Measurements from ENCODE around the gene SH3YL1.

The SH3YL1 gene

GRCh38 chr2:211486-212184 is 52.2 kb downstream of the SH3YL1 start:
- no peak for DNase-seq

- DNase-seq = no peak
Observed at GRCh38 chr2:210660-211059, 53.2 kb downstream of the SH3YL1 start.

GRCh38 chr2:209470-209869 is 54.4 kb downstream of the SH3YL1 start:
- DNase-seq = no peak

DNA sequence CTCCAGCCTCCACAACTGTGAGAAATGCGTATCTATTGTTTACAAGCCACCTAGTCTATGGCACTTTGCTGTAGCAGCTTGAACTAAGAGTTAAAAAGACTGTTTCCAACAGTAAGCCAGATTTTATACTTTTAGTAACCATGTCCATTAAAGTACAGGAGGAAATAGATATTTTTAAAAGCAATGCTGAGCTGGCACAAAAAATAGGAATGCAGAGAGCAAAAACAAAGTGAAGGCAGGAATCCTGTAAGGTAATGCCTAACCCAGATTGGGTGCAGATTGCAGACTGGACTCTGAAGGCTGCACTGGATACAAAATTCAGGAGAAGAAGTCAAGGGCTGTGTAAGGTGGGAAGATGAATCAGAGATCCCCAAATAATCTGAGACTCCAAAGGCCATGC is 55.5 kb downstream of the SH3YL1 start:
- DNase-seq = no peak

DNA sequence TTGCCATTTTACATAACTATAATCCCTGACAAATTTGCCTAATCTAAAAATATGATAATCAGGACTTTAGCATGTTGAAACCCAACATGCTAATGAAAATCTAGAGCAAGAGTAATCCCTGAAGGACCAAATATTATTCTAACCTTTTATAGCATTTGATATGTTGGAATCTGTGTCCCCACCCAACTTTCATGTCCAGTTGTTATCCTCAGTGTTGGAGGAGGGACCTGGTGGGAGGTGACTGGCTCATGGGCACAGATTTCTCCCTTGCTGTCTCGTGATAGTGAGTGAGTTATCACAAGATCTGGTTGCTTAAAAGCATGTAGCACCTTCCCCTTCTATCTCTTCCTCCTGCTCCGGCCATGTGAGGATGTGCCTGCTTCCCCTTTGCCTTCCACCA is 59.8 kb downstream of the SH3YL1 start:
- no peak for DNase-seq

DNA sequence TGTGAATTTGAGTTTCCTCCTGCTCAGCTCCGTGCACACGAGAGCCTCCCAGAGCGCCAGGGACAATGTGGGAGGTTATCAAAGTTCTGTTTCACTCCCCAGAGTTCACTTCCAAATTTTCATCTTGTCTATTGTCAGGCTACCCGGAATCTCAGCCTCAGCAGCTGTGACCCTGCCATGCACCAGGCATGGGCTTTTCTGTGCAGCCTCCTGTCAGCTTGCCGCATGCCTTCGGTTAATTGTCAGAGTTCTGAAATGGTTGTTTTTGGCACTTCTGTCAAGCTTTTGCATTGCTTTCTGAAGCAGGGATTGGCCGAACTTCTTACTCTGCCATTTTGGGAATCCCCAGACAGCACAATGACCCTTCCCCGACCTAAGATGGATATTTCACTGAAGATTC is 60.4 kb downstream of the SH3YL1 start:
- no peak for DNase-seq

DNA sequence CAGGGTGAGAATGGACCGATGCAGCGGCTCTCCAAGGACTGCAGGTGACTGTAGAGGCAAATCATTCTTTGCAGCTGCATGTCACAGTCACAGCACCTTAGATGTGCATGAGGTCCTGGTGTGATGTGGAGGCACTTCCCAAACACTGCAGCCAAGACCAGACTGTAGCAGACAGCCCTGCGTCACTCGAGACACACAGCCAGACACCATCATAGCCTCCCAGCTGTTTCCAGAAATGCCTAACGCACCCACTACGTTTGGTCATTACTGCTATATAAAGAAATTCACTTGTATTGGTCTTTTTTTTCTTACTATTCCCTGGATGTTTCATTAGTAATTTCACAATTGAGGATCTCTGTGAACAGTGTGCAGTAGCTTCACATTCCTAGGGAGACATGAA is 60.9 kb downstream of the SH3YL1 start:
- no peak for DNase-seq

DNA sequence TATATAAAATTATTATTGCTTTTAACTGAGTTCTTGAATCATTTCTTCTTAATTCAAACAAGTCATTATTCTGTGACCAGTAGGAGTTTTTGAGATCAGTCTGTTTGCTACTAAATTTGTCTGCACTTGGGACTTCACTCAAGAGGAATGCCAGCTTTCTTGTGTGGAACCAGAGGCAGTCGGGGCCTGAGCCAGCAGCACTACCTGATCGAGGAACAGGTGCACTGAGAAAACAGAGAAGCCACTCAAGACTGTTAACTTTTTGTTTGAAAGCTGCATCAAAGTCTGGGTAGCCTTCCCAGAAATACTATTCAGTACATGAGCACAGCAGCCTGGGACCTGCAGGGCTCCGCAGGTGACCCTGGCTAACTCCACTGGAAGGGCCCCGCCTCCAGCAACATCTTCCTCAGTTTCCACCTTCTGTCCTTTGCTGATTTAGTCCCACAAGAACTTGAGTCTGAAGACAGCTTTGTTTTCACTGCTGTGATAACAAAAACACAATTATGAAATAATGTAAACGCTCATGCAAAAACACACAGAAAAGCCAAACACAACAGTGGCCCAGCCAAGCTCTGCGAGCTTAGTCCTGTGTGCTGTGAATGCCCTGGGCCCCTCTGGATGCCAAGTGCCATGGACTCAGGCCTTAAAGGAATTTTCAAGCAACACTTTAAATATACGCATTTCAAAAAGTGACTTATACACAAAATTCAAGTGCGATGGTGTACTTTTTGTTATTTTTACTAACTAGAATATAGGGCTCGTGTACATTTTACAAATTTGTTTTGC is 62.0 kb downstream of the SH3YL1 start:
- no peak for DNase-seq

DNA sequence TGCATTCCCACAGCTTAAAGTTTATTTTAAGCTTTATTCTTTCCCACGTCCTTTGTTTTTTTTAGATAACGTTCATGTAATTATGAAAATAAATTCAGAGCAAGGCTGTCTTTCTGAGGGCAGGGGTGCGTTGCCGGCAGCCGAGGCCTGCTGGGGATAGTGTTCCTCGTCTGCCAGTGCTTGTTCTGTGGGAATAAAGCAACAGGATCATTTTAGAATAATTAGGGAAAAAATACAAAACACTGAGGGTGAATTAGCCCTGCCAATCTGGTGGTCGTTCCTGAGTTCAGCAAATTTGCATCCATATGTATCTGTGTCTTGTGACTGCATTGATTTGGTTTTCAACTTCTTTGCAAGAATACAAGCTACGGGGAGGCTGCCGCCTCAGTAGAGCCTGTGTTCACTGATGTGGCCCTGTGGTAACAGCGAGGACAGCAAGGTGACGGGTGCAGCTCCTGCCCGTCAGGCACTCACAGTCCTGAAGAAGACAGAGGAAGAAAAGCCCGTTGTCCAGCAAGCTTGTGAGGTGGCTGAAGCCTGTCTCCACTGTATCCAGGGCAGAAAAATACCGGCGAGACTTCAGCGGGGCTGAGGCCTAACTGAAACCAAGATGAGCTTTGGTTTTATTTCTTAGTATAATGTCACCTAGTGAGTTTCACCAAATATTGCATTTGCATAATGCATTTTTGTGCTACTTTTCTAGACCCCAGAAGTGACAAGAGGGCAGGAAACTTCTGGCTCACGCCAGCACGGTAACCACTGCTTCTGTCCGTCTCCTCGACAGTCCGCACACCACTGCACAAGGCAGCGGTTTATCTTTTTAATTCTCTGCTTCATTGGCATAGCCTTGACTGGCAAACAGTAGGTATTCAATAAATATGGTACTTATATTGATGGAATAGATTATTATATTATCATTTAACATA is 64.5 kb downstream of the SH3YL1 start:
- DNase-seq = no peak

DNA sequence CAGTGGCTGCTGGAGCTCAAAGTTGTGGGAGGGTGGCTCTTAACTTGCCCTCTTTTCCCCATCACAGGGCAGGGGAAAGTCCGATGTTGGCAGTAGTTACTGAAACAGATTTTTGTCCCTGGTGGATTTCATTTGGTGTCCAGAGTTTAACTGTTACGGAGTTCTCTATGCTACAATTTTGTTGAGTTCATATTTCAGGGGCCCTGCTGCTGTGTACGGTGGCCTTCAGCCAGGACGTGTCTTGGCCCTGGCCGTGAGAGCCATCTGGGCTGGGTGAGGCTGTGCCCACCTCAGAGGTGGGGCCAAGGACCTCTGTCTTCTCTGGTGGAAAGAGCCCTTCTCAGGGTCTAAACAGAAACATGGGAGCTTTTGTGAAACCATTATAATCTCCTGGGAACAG is 67.4 kb downstream of the SH3YL1 start:
- DNase-seq = no peak

DNA sequence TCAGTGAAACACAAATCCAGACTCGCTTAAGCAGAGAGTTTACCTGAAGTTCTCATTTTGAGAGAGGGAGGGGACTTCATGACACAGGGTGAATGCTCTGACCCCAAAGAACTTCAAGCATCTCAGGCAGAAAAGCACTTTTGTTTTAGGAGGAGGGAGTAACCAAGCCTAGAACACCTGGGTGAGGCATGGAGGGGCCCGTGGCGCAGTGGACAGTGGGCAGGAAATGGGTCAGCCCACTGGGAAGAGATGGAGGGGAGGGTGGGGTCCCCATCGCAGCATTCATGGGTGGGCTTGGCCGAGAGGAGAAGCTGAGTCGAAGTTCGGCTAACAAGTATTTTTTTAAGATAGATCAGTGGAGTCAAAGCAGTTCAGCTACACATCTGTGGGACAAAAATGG is 67.9 kb downstream of the SH3YL1 start:
- DNase-seq = no peak

DNA sequence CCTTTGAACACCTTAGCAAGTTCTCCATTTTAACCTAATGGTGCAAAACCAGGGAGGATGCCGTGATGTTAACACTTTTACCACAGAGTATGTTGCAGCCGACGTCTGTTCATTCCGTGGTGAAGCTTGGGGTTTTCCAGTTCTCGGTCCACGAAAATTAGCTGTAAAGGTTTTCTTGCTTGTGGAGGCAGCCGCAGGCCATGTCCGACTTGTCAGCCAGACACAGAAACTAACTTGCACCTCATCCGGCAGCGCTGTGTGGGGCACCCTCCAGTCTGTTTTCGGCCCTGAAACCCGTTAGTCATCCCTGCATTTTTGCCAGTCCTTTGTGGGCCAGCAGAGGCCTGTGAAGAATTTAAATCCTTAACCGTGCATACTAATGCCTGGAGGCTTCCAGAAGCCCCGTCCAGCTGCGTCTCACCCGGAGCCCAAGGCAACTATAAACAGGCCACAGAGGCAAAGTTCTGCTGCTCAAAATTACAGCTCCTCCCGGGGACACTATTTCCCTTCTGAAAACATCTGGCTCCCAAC is 70.6 kb downstream of the SH3YL1 start:
- no peak for DNase-seq

- DNase-seq = no peak
Observed at GRCh38 chr2:191311-192190, 72.3 kb downstream of the SH3YL1 start.

DNA sequence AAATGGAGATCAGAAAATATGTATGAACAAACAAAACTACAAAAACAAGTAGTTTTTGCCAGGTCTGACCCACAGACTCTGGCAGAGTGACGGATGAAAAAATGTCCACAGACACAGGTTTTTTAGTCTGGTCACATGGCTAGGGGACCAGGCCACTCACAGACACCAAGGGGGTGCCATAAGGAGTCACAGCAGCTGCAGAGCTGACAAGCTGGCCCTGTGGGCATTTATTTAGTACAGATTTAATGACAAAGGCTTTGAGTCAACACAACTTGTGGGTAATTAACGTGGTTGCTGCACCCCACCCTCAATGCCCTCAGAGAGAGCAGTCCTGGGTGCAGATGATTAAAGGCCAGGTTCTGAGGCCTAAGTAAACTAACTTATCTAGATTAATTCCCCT is 76.0 kb downstream of the SH3YL1 start:
- no peak for DNase-seq

DNA sequence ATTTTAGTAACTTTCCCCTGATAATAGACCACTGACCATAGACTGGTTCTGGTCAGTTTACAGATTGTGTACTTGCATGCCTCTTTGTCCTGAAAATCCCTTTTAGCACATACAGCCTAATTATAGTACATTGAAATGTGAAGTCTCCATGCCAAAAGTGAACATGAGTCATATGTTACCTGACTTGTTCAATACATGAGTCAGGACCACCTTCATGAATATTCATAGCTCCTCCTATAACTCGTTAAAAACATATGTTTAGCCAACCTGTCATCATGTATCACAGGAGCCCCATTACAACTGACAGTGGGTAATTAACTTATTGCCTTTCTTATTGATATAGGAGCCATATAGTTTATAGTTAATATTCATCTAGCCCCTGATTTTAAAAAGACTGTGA is 78.6 kb downstream of the SH3YL1 start:
- no peak for DNase-seq

GRCh38 chr2:184695-185094 is 79.1 kb downstream of the SH3YL1 start:
- DNase-seq = no peak

GRCh38 chr2:182509-183122 is 81.2 kb downstream of the SH3YL1 start:
- no peak for DNase-seq

DNA sequence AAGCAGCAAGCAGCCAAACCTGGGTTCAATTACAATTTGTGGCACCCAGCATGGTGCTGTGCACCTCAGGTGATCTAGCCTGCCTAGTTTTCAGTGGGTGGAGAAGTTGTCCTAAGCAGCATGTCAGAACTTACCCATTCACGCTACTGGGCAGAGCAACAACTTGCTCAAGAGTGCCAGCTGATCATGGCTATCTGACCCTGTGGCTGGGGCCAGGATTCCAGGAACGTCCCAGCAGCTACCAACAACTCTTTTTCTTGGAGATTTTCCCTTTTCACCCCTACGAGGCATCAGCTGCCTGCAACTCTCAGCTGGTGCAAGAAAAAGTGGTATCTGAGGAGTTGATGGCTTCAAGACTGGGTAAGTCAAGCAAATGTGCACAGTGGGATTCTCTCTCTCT is 83.5 kb downstream of the SH3YL1 start:
- no peak for DNase-seq

DNA sequence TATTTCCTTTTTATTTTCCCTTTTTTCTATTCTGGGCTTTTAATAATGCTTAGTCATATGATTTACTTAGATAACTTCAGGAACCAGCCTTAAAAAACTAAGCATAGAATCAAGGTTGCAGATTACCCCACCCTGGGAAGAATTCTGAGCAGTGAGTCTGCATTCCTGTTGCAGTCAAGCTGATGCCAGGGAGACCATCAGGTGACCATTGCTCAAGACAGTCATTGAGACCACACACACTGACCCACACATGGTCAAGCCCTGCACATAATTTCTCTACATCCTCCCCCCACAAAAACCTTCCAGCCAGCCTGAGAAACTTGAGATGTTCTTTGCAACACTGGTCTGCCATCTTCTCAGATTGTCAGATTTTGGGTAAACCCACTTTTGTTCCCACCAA is 83.9 kb downstream of the SH3YL1 start:
- DNase-seq = no peak

GRCh38 chr2:177733-178132 is 86.1 kb downstream of the SH3YL1 start:
- DNase-seq = no peak

DNA sequence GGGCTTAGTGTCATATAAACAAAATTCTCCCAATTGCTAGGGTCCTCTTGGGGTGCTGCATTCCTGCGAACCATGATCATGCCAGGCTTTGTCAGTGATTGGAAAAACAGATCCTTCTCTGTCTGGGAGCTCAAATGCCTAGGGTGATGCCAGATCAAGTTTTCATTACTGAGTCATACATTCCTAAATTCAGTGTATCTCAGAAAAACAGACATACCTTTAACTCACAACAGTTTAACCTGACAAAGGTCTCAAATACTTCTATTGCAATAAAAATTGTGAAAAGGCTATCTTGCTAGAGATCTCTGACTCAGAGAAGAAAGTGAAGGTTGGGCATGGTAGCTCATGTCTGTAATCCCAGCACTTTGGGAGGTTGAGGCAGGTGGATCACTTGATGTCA is 86.9 kb downstream of the SH3YL1 start:
- DNase-seq = no peak
